ENCODE results near the gene CARD16. TPM values are rescaled to one million over a fixed set of nuclear protein-coding genes. Genes with fewer than 3 reads are reported as not detected.

CARD16 gene
- total RNA-seq, 1 experiment from 2014 or later, result not detected

DNA sequence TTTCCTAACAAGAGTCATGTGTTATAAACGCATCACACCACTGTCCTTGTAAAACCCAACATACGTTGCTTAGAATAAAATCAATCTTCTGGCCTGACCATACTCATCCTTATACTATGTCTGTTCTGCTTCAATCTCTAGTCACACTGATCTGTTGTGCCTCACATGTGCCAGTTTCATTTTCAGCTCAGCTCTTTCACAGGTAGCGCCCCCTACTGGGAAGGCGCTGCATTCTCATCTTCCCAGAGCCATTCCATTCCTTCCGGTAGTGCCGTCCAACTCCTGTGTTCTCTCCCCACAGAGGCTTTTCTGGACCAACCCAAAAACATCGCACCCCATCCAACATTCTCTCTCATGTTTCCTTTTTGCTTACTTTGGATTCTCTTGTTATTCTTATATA, 44.3 kb downstream of the CARD16 start:
- Histone ChIP-seq H3K27me3 (ENCODE audit: insufficient read depth, low read length) (no peaks in the 10 kb centered on the region), H3K14ac (ENCODE audit: insufficient read depth, low read length) (no peak overlapping the region), H2BK5ac (ENCODE audit: insufficient read length, low read length) (no peak overlapping the region), H2BK120ac (ENCODE audit: low read depth, low read length, poor library complexity, severe bottlenecking) (no peak overlapping the region), H3K23ac (ENCODE audit: insufficient read length, low read depth, low read length) (no peak overlapping the region), H3K23me2 (ENCODE audit: insufficient read length, low read depth, low read length, poor library complexity, severe bottlenecking) (no peaks in the 10 kb centered on the region), H3K56ac (ENCODE audit: insufficient read length, low read depth, low read length) (no peak overlapping the region), H2BK15ac (ENCODE audit: low read depth, low read length) (no peak overlapping the region), H3K18ac (ENCODE audit: insufficient read length, low read depth, low read length) (no peak overlapping the region), H4K91ac (ENCODE audit: insufficient read length, low read depth, low read length) (no peak overlapping the region), H2AK5ac (ENCODE audit: insufficient read length, low read length) (no peak overlapping the region), H3K4me2 (ENCODE audit: insufficient read depth, insufficient read length, low read length) (no peak overlapping the region), H3K9ac (ENCODE audit: extremely low read depth, insufficient read length, low read length) (no peak overlapping the region), H3K27ac (ENCODE audit: insufficient read length, low read depth, low read length) (no peak overlapping the region), H4K8ac (replicated peaks; ENCODE audit: insufficient read length, low read depth, low read length) (no peak overlapping the region), H2BK12ac (ENCODE audit: insufficient read length, low read depth, low read length) (no peak overlapping the region), H3T11ph (ENCODE audit: low read length) (no peak overlapping the region), H3K4ac (ENCODE audit: low read depth, low read length) (no peak overlapping the region), H4K5ac (ENCODE audit: insufficient read length, low read depth, low read length) (no peak overlapping the region), H2AFZ (ENCODE audit: low read length) (no peak overlapping the region), H4K20me1 (ENCODE audit: control insufficient read depth, insufficient read depth, insufficient read length) (no peaks in the 10 kb centered on the region), H3K4me1 (ENCODE audit: insufficient read depth, low read length) (0 out of 2 replicates have a peak, but pooled peaks cover 2% of the 10 kb centered on the region), H3K79me1 (ENCODE audit: insufficient read depth, low read depth, low read length, poor library complexity, severe bottlenecking) (no peaks in the 10 kb centered on the region), H2BK20ac (ENCODE audit: low read depth, low read length, poor library complexity, severe bottlenecking) (no peak overlapping the region), H3K9me3 (ENCODE audit: control insufficient read depth, low read depth, low read length) (no peaks in the 10 kb centered on the region), H3K79me2 (ENCODE audit: insufficient read depth, low read length) (no peaks in the 10 kb centered on the region)
- H3K4me1 Mint-ChIP-seq, result 0 out of 4 replicates have a peak, but pooled peaks cover 0 to 3% of the 10 kb centered on the region in 2 experiments
- DNase-seq, result peak; percentile 66
- no peak overlapping the region for H3K27ac Mint-ChIP-seq
- H3K9me3 Mint-ChIP-seq, result no peaks in the 10 kb centered on the region; a peak in 2 of 5 replicates
- WGBS (ENCODE audit: extremely low coverage, insufficient read length, low lambda C conversion rate), result no CpG with 5 or more reads among the region's 7 CpGs
- H3K27me3 Mint-ChIP-seq (ENCODE audit: low read depth), result no peaks in the 10 kb centered on the region
- TF ChIP-seq, protein P1, sequence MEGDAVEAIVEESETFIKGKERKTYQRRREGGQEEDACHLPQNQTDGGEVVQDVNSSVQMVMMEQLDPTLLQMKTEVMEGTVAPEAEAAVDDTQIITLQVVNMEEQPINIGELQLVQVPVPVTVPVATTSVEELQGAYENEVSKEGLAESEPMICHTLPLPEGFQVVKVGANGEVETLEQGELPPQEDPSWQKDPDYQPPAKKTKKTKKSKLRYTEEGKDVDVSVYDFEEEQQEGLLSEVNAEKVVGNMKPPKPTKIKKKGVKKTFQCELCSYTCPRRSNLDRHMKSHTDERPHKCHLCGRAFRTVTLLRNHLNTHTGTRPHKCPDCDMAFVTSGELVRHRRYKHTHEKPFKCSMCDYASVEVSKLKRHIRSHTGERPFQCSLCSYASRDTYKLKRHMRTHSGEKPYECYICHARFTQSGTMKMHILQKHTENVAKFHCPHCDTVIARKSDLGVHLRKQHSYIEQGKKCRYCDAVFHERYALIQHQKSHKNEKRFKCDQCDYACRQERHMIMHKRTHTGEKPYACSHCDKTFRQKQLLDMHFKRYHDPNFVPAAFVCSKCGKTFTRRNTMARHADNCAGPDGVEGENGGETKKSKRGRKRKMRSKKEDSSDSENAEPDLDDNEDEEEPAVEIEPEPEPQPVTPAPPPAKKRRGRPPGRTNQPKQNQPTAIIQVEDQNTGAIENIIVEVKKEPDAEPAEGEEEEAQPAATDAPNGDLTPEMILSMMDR (conservative IDR thresholded peaks at IDR 0.05), result peak; percentile 90
- H3K4me3 Mint-ChIP-seq, result no peak overlapping the region
- H3K36me3 Mint-ChIP-seq (ENCODE audit: insufficient read depth in 1 of 3, low read depth in 3 of 3), result peaks cover 0 to 2% (median 0%) of the 10 kb centered on the region in 3 experiments; a peak in 3 of 7 replicates

All from H9 (cell line).